Measurements from ENCODE around the gene KANK2.
A peak's percentile ranks its signal among the peaks of the same experiment; 100 is the strongest.

KANK2 gene

GRCh38 chr19:11159598-11160439 lies 37.5 kb downstream of the KANK2 start:
- no peak for TF ChIP-seq CTCF (IDR thresholded peaks at IDR 0.05; ENCODE audit: poor library complexity, severe bottlenecking)
- DNase-seq (ENCODE audit: low spot score), result no peak
- no peak overlapping the region for H3K27ac ChIP-seq (ENCODE audit: poor library complexity, severe bottlenecking)
- no peaks in the 10 kb centered on the region for H3K9me3 ChIP-seq (ENCODE audit: severe bottlenecking)
- ATAC-seq (ENCODE audit: low read depth), result no peak
- no peak overlapping the region for H3K4me3 ChIP-seq (ENCODE audit: severe bottlenecking)
- H3K27me3 ChIP-seq (ENCODE audit: insufficient read depth, poor library complexity, severe bottlenecking), result no peaks in the 10 kb centered on the region
- no peaks in the 10 kb centered on the region for H3K36me3 ChIP-seq (ENCODE audit: low read depth)
- peaks cover under 1% of the 10 kb centered on the region for H3K4me1 ChIP-seq (ENCODE audit: insufficient read depth, poor library complexity, severe bottlenecking)

DNA sequence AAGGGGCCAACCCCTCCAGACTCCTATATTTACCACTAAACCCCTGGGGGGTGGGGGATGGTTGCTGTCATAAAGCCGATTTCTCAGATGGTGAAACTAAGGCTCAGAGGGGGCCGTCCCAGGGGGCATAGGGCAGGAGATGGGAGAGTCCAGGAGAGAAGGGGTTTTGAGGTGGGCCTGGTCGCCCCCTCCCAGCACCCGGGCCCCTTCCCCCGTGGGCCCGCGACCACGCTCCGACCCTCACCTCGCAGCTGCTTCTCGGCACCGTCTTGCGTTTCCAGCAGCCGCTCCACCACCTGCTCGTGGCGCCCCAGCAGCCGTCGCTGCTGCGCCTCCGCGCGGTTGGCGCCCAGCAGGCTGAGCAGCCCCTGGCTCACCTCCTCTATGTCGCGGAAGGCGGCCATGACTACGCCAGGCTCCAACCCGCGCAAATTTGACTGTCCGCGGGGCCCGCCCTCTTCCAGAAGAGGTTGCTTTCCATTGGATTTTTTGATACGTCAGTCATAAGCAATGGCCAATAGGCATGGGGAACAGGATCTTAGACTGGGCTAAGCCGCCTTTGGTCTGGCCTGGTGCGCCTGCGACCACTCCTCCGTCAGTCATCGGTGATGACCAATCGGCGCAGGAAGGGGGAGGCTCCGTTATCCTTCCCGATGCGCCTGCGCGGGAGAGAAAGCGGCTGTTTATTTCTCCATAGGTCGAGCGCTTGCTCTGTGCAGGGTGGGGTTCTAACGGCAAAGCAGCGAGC lies 41.8 kb downstream of the KANK2 start, which contains the start of gene SPC24:
SPC24 (minus strand) TSS at position 410 of the 748 bp plus-strand sequence; CDS start at position 404, 6 bp downstream.
- ATAC-seq (ENCODE audit: low read depth), result peak; percentile 98
- no peaks in the 10 kb centered on the region for H3K9me3 ChIP-seq (ENCODE audit: severe bottlenecking)
- no peaks in the 10 kb centered on the region for H3K27me3 ChIP-seq (ENCODE audit: insufficient read depth, poor library complexity, severe bottlenecking)
- peak within 1 kb of the TSS; percentile 70 for H3K27ac ChIP-seq (ENCODE audit: poor library complexity, severe bottlenecking)
- peaks cover 23% of the 10 kb centered on the region for H3K4me1 ChIP-seq (ENCODE audit: insufficient read depth, poor library complexity, severe bottlenecking)
- DNase-seq (ENCODE audit: low spot score), result peak; percentile 98
- TF ChIP-seq CTCF (IDR thresholded peaks at IDR 0.05; ENCODE audit: poor library complexity, severe bottlenecking), result no peak
- peaks cover 28% of the 10 kb centered on the region for H3K36me3 ChIP-seq (ENCODE audit: low read depth)
- peak within 1 kb of the TSS; percentile 96 for H3K4me3 ChIP-seq (ENCODE audit: severe bottlenecking)

DNA sequence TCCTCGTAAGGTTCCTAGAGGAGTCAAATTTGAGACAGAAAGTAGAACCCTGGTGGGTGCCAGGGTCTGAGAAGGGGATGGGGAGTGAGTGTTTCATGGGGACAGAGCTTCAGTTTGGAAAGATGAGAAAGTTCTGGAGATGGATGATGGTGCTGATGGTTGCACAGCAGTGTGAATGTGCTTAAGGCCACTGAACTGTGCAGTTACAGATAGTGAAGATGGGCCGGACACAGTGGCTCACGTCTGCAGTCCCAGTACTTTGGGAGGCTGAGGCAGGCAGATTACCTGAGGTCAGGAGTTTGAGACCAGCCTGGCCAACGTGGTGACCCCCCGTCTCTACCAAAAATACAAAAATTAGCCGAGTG lies 42.7 kb downstream of the KANK2 start:
- DNase-seq (ENCODE audit: low spot score) (no peak), ATAC-seq (ENCODE audit: low read depth) (no peak)
- no peak for TF ChIP-seq CTCF (IDR thresholded peaks at IDR 0.05; ENCODE audit: poor library complexity, severe bottlenecking)
- H3K27ac ChIP-seq (ENCODE audit: poor library complexity, severe bottlenecking), result peak overlapping the region; percentile 70
- no peaks in the 10 kb centered on the region for H3K9me3 ChIP-seq (ENCODE audit: severe bottlenecking)
- H3K4me1 ChIP-seq (ENCODE audit: insufficient read depth, poor library complexity, severe bottlenecking), result peaks cover 23% of the 10 kb centered on the region
- H3K27me3 ChIP-seq (ENCODE audit: insufficient read depth, poor library complexity, severe bottlenecking), result no peaks in the 10 kb centered on the region
- H3K36me3 ChIP-seq (ENCODE audit: low read depth), result peaks cover 35% of the 10 kb centered on the region
- H3K4me3 ChIP-seq (ENCODE audit: severe bottlenecking), result peak overlapping the region; percentile 96

- H3K4me1 ChIP-seq (ENCODE audit: insufficient read depth, poor library complexity, severe bottlenecking), result peaks cover 23% of the 10 kb centered on the region
- ATAC-seq (ENCODE audit: low read depth), result peak; percentile 31
- H3K9me3 ChIP-seq (ENCODE audit: severe bottlenecking), result no peaks in the 10 kb centered on the region
- DNase-seq (ENCODE audit: low spot score), result no peak
- H3K27me3 ChIP-seq (ENCODE audit: insufficient read depth, poor library complexity, severe bottlenecking), result no peaks in the 10 kb centered on the region
- H3K27ac ChIP-seq (ENCODE audit: poor library complexity, severe bottlenecking), result peak overlapping the region; percentile 70
- peaks cover 54% of the 10 kb centered on the region for H3K36me3 ChIP-seq (ENCODE audit: low read depth)
- H3K4me3 ChIP-seq (ENCODE audit: severe bottlenecking), result no peak overlapping the region
- no peak for TF ChIP-seq CTCF (IDR thresholded peaks at IDR 0.05; ENCODE audit: poor library complexity, severe bottlenecking)
Observed at GRCh38 chr19:11152318-11153062, 44.9 kb downstream of the KANK2 start.
